Right cardiac atrium (tissue), 5 donors: ENCODE measurements around the gene RIOK2. TPM values are rescaled to one million over a fixed set of nuclear protein-coding genes. Genes with fewer than 3 reads are reported as not detected.

ENCODE experiments used
- polyA plus RNA-seq: library from polyadenylated mRNA; stranded (reverse); fragments of 200-250 nt; gene quantifications from one replicate; pipeline ENCODE4 v1.2.3, GENCODE V29; 2013
- total RNA-seq, 4 donors: library from RNA; stranded (reverse); fragmentation: NEBNext Ultra II Directional; extraction: Animal tissue kit (Norgen Biotek cat#: 25700); gene quantifications; one replicate each; pipeline ENCODE4 v1.2.1, GENCODE V29; 2021
- donor health status: healthy with polysubstance abuse.
- donor health status: DM: no; HTN: yes; CAD: no.
- donor health status: DM: no; HTN: no; CAD: no.
- donor health status: DM: no; HTN: yes; CAD: no; lungs with severe emphysema.
- donor health status: DM: yes; HTN: yes; CAD: no.

The RIOK2 gene
- total and polyA plus RNA-seq, 5 donors = 12.9 to 24.4 (median 22.3) TPM

Other genes starting within 250 kb of the RIOK2 start
- gene LNPEP, start 247.2 kb downstream of the RIOK2 start, total RNA-seq = 10 to 100 TPM; 56.5 to 70.1 (median 63.6) TPM
- gene LNPEP, start 247.2 kb downstream of the RIOK2 start, polyA plus RNA-seq = 15.7 TPM
- gene LIX1, start 40.6 kb downstream of the RIOK2 start, total RNA-seq = under 1 TPM; 0.20 to 0.50 (median 0.36) TPM
- 0.18 TPM for gene LIX1, start 40.6 kb downstream of the RIOK2 start, polyA plus RNA-seq